ENCODE results near the gene MC1R. TPM values are rescaled to one million over a fixed set of nuclear protein-coding genes. Genes with fewer than 3 reads are reported as not detected.
A peak's percentile ranks its signal among the peaks of the same experiment; 100 is the strongest.

MC1R gene
- total RNA-seq, 2 experiments from 2014 or later, result 2.0 to 2.5 TPM

DNA sequence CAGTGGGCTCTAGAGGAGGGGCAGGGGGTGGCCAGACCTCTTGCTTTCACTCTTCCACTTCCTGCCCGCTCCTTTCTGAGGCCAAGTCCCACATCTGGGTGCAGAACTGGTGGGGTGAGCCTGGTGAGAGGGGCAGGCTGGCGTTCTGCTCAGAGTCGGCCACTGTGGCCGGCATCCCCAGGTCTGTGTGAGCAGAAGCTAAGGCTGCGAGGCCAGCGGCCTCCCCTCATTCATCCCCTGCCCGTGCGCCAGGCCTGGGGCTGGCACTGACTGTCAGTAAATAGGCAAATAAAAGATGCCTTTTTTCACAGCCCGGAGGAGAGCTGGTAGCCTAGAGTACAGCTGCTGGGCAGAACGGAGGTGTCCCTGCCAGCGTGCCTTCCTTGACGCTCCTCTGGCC, 31.1 kb downstream of the MC1R start:
- H3K9me3 Mint-ChIP-seq, result no peaks in the 10 kb centered on the region

DNA sequence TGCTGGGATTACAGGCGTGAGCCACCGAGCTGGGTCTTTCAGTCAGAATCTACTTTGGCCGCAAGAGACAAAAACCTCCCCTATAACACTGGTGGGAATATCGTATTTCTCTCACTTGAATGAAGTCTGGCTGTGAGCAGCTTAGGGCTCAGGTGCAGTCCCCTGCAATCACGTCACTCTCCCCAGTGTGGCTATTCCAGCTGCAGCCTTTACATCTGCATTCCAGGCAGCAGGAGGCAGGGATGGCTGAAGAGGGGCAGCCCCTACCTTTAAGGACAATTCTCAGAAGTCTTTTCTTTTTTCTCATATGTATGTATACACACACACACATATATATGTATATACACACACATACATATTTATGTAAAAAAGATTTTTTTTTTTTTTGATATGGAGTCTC, 32.8 kb downstream of the MC1R start:
- intact Hi-C loops (cut with micrococcal nuclease), result no loop called here
- H3K4me1 Mint-ChIP-seq (ENCODE audit: low read depth), result peaks cover 12% of the 10 kb centered on the region
- ATAC-seq, result no peak
- DNase-seq, result no peak
- ChIA-PET POLR2A (no interaction called here), CTCF (no interaction called here)
- TF ChIP-seq, protein P1, sequence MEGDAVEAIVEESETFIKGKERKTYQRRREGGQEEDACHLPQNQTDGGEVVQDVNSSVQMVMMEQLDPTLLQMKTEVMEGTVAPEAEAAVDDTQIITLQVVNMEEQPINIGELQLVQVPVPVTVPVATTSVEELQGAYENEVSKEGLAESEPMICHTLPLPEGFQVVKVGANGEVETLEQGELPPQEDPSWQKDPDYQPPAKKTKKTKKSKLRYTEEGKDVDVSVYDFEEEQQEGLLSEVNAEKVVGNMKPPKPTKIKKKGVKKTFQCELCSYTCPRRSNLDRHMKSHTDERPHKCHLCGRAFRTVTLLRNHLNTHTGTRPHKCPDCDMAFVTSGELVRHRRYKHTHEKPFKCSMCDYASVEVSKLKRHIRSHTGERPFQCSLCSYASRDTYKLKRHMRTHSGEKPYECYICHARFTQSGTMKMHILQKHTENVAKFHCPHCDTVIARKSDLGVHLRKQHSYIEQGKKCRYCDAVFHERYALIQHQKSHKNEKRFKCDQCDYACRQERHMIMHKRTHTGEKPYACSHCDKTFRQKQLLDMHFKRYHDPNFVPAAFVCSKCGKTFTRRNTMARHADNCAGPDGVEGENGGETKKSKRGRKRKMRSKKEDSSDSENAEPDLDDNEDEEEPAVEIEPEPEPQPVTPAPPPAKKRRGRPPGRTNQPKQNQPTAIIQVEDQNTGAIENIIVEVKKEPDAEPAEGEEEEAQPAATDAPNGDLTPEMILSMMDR (IDR thresholded peaks at IDR 0.05), result no peak
- no peaks in the 10 kb centered on the region for H3K9me3 Mint-ChIP-seq
- no peak overlapping the region for H3K27ac Mint-ChIP-seq
- peaks cover 10% of the 10 kb centered on the region for H3K27me3 Mint-ChIP-seq
- no peaks in the 10 kb centered on the region for H3K36me3 Mint-ChIP-seq (ENCODE audit: low read depth)
- H3K4me3 Mint-ChIP-seq, result no peak overlapping the region

More for the DNA sequence above, 31.1 kb downstream of the MC1R start:
- ATAC-seq (no peak), DNase-seq (no peak)
- intact Hi-C loops (cut with micrococcal nuclease), result no loop called here
- H3K4me3 Mint-ChIP-seq, result peak overlapping the region; percentile 75
- H3K27ac Mint-ChIP-seq, result no peak overlapping the region
- H3K4me1 Mint-ChIP-seq (ENCODE audit: low read depth), result peaks cover 12% of the 10 kb centered on the region
- TF ChIP-seq, protein P1 (IDR thresholded peaks at IDR 0.05), result no peak
- ChIA-PET CTCF (interaction anchor here (1.2 to 1.3 kb wide), 2 partner anchors 9 to 133 kb away, joined by 3 read pairs; no protein-coding TSS in a partner anchor), POLR2A (interaction anchor here (0.6 to 1.8 kb wide), 4 partner anchors 20 to 165 kb away, joined by 3 to 9 read pairs (median 4); no protein-coding TSS in a partner anchor)
- H3K36me3 Mint-ChIP-seq (ENCODE audit: low read depth), result no peaks in the 10 kb centered on the region
- peaks cover 17% of the 10 kb centered on the region for H3K27me3 Mint-ChIP-seq

DNA sequence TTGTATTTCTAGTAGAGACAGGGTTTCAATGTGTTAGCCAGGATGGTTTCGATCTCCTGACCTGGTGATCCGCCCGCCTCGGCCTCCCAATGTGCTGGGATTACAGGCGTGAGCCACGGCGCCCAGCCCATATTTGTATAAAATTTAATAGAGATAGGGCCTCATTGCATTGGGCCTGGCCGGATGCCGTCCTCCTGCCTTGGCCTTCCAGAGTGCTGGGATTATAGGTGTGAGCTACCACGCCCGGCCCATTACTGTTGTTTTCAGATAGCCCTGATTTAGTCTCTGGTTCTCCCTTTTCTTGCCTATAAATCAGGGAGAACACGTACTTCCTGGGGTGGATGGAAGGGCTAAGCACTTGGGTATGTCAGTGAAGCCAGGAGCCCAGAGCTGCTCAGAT, 33.4 kb downstream of the MC1R start:
- no peak for ATAC-seq
- POLR2A ChIA-PET, result interaction anchor here (0.8 kb wide), 1 partner anchor 21 kb away, joined by 3 read pairs; no protein-coding TSS in a partner anchor

DNA sequence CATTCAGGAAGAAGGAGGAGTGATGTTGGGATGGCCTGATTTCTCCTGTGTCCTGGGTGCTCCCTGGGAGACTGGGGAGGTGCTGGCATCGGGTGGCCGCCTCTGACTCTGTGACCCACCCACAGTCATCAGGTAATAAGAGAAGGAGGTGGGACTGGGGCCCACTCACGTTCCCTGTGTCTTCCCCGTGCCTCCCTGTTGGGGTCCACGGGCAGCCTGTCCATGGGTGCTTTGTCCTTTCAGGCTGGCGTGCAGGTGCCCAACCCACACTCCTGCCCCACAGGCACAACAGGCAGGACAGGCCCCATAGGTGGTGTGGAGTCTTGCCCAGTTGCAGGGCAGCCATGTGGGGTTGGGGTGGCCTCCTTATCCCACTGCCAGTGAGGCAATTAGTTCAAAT, 33.9 kb downstream of the MC1R start:
- Mint-ChIP-seq H3K4me3 (no peak overlapping the region), H3K9me3 (no peaks in the 10 kb centered on the region), H3K27me3 (peaks cover 2% of the 10 kb centered on the region), H3K36me3 (ENCODE audit: low read depth) (no peaks in the 10 kb centered on the region), H3K27ac (no peak overlapping the region), H3K4me1 (ENCODE audit: low read depth) (peaks cover 10% of the 10 kb centered on the region)
- ChIA-PET CTCF (no interaction called here), POLR2A (interaction anchor here (0.7 to 0.8 kb wide), 2 partner anchors 20 to 34 kb away, joined by 3 read pairs; partner anchors contain the start of gene MC1R)
- ATAC-seq (no peak), DNase-seq (no peak)
- intact Hi-C loops (cut with micrococcal nuclease), result no loop called here
- TF ChIP-seq, protein P1 (IDR thresholded peaks at IDR 0.05), result no peak

More for the DNA sequence above, 33.4 kb downstream of the MC1R start:
- Mint-ChIP-seq H3K27ac (no peak overlapping the region), H3K36me3 (ENCODE audit: low read depth) (no peaks in the 10 kb centered on the region), H3K4me3 (no peak overlapping the region), H3K4me1 (ENCODE audit: low read depth) (peaks cover 12% of the 10 kb centered on the region), H3K9me3 (no peaks in the 10 kb centered on the region), H3K27me3 (peaks cover 7% of the 10 kb centered on the region)
- DNase-seq, result no peak
- TF ChIP-seq, protein P1 (IDR thresholded peaks at IDR 0.05), result no peak
- intact Hi-C loops (cut with micrococcal nuclease), result no loop called here
- CTCF ChIA-PET, result no interaction called here

DNA sequence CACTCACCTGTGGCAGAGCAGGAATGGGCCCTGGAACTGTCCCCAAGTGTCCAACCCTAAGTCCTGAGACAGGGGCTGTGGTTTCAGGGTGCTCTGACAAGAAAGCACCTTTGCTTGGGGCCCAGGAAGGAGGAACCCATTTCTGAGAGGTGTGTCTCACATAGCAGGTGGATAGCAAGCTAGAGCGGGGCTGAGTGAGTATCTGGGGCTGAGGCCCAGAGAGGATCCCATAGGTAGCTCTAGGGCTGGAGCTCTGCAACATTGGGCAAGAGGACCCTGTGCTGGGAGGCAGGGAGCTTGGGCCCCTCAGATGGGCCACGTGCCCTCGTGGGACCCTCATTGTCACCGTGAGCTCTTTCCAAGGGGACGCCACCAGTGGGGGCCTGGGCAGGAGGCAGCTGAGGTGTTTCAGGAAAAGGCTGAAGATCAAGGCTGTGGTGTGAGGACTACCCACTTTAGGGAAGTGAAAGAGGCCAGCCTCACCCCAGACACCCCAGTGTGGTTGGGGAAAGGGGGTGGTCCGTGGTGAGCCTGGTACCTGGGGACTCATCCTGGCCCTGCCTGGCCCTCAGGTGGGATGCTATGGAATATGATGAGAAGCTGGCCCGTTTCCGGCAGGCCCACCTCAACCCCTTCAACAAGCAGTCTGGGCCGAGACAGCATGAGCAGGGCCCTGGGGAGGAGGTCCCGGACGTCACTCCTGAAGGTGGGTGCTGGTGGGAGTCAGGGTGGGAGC, 35.2 kb downstream of the MC1R start:
- ChIA-PET CTCF (no interaction called here), POLR2A (interaction anchor here (0.6 to 1.0 kb wide), 2 partner anchors 24 to 385 kb away, joined by 3 to 4 read pairs; no protein-coding TSS in a partner anchor)
- Mint-ChIP-seq H3K36me3 (ENCODE audit: low read depth) (peaks cover 6% of the 10 kb centered on the region), H3K27me3 (no peaks in the 10 kb centered on the region), H3K9me3 (no peaks in the 10 kb centered on the region), H3K4me3 (no peak overlapping the region), H3K27ac (no peak overlapping the region), H3K4me1 (ENCODE audit: low read depth) (peaks cover 3% of the 10 kb centered on the region)
- no peak for ATAC-seq
- intact Hi-C loops (cut with micrococcal nuclease), result no loop called here
- DNase-seq, result no peak
- TF ChIP-seq, protein P1 (IDR thresholded peaks at IDR 0.05), result no peak

Measured in activated CD8-positive, alpha-beta T cell treated with anti-CD3 and anti-CD28 coated beads for 36 hours (primary cell).